ACHN (cell line): Measurements from ENCODE around the gene SBDS.
"Not testable (repeated sequence)": the region's sequence is repeated elsewhere in the genome, so short reads cannot be mapped to it uniquely, and the experiment has no call there.

Experiments used
- DNase-seq: peaks from one replicate; pipeline ENCODE4 v3.0.0-alpha.2; 2015
- in situ Hi-C: cut with HindIII; loops from 2 replicates; pipeline ENCODE4 v1.10.0; 2017; ENCODE audit warnings: low sequenced_read_pairs, low pct_ligation_motif_present, low pct_unique_long_range_greater_than_20kb

SBDS gene

DNA sequence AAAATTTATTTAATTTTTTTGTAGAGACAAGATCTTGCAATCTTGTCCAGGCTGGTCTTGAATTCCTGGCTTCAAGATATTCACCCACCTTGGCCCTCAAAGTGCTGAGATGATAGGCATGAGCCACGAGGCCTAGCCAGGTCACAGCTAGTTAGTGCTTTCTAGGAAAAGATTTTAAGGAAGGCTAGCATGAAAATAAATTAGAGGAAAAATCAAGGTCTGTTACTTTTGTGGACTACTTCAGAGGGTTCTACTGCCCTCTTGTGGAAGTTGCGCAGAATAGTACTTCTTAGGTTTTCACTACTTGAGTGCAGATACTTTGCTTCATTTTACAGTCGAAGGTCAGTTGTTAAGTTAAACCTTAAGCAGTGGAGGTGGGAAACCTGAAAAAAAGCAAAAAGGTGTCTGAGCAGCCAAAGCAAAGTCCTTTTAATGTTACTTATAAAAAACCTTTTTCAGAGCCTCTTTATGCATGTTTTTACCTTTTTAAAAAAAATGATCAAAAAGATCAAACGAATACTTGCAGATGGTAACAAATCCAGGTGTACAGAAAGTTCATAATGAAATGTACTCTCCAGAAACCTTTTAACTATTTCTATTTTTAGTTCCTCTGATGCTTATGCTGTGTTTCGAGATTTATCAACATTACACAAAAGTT, 5.3 kb upstream of the SBDS start:
- peak; percentile 25 for DNase-seq
- in situ Hi-C loops, result not testable (repeated sequence)

DNA sequence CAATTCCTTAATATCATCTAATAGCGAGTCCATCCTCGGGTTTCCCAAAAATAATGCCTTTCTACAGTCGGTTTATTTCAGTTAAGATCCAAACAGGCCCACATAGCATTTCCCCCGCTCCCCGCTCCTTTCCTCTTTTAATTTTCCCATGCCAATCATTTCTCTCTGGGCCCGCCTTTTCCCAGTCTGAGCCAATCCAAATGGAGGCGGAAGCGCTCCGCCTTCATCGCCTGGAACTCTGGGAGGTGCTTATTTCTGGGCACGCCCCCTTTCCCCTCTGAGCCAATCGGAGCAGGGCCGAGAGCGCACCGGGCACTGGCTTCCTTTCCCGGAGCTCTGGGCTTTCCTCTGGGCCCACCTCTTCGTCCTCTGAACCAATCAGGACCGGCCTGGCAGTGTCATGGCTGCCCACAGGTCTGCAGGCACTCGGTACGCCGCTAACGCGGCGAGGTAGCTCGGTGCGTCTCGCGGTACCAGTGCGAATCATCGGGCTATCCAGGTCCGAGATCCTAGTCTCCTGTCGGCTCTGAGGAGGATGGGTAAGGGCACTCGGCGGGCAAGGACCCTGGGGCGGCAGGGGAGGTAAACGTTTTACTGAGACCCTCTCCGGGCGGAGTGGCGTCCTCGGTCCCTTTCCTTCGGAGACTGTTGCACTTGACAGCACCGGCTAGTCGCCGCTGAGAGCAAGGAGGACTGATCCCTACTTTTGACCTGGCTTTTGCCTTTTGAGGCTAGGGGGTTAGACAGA, 1.2 kb upstream of the SBDS start, which contains the start of gene TYW1:
Gene TYW1, plus strand, starts transcription at position 390 of the 748 bp plus-strand sequence. Its CDS starts 146 bp downstream, at position 536.
- DNase-seq, result peak; percentile 100
- in situ Hi-C loops, result not testable (repeated sequence)

GRCh38 chr7:66994691-66995049, 716 bp downstream of the SBDS start:
- DNase-seq, result peak; percentile 89
- in situ Hi-C loops, result not testable (repeated sequence)

- in situ Hi-C loops, DNase-seq: not testable (repeated sequence)
Measured at GRCh38 chr7:66994051-66994450, 1.3 kb downstream of the SBDS start.

DNA sequence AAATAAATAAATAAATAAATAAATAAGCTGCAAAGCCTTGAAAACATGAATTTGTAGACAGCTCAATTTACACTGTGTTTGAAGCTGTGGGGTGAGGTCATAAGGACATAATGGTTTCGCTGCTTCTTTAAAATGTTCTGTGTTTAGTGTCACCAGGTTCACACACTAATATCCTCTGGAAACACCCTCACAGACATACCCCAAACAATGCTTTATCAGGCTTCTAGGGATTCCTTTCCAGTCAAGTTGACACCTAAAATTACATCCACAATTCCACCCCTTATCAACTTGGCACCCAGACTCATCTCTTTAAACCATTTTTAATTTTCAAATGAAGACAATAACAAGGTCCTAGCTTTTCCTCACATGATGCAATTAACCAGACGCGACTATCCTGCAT, 5.8 kb downstream of the SBDS start:
- in situ Hi-C loops, DNase-seq: not testable (repeated sequence)

DNA sequence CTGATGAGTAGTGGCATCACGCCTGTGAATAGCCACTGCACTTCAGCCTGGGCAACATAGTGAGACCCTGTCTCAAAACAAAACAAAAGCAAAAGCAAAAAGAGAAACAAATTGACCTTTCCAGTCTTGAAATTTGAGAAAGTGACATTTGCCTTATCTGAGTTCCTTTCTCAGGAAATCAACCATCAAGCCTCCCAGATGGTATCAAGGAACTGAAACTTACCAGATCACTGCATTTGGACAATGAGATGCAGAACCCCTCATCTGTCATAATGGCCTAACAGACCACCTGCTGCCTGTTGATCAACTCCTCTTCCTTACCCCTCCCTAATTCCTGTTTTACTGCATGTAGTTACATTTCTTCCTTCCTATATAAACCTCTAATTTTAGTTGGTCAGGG, 15.1 kb downstream of the SBDS start:
- in situ Hi-C loops, result not testable (repeated sequence)

GRCh38 chr7:66979013-66979412, 16.4 kb downstream of the SBDS start:
- DNase-seq, in situ Hi-C loops: not testable (repeated sequence)

More for the DNA sequence above, 15.1 kb downstream of the SBDS start:
- DNase-seq, result not testable (repeated sequence)

GRCh38 chr7:66978312-66978711, 17.1 kb downstream of the SBDS start:
- in situ Hi-C loops, DNase-seq: not testable (repeated sequence)

GRCh38 chr7:66974986-66975590, 20.3 kb downstream of the SBDS start:
- in situ Hi-C loops, result no loop called here
- DNase-seq, result no peak

DNA sequence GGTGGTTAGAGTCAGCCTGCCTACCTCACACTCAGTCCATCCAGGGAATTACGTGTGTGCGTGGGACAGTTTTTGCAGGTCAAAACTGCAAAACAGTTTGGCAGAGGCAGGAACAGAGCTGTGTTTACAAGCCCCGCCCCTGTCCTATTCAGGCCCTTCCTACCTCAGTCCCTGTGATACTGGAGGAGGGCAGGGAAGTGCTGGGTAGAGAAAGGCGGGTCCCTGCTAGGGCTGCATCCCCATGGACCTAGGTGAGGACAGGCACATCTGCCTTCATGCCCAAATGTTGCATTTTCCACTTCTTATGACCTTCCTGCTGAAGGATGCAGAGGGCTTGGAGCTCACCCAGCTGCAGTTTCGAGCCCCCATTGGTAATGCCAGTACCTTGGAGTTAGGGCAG, 25.1 kb downstream of the SBDS start:
- in situ Hi-C loops, result no loop called here
- no peak for DNase-seq

GRCh38 chr7:66969001-66969400, 26.4 kb downstream of the SBDS start:
- in situ Hi-C loops, DNase-seq: not testable (repeated sequence)

DNA sequence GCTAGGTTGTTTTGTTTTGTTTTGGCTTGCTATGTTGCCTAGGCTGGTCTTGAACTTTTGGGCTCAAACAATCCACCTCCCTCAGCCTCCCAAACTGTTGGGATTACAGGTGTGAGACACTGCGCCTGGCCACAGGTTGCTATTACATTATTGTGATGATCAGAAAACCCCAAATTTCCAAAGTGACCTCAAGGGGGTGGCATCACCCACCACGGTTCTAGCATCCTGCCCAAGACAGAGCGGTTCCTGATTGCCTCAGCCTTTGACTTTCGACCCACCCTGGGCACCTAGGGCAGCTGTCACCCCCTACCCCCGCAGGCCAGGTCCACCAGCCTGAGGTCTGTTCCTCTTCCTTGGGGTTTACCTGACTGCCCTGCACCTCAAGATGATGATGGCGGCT, 28.4 kb downstream of the SBDS start:
- in situ Hi-C loops, result no loop called here
- DNase-seq, result no peak

GRCh38 chr7:66964411-66964810, 31.0 kb downstream of the SBDS start:
- no peak for DNase-seq
- in situ Hi-C loops, result no loop called here

DNA sequence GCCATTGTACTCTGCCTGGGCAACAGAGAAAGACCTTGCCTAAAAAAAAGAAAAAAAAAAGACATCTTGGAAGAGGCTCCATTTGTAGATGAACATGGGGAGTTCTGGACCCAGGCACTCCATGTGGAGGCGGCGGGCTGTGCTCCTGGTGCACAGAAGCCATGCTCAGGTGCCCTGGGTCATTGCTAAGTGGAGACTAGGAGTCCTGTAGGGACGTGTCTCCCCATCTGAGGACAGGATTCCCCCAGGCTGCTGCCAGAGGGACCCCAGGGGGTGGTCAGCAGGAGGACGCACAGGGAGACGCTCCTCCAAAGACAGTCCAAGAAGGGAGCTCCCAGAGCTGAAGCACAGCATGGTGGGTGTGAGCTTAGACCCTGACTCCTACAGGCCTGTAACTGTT, 34.3 kb downstream of the SBDS start:
- in situ Hi-C loops, result no loop called here
- no peak for DNase-seq

- DNase-seq, result no peak
- in situ Hi-C loops, result no loop called here
Measured at GRCh38 chr7:66960192-66960591, 35.2 kb downstream of the SBDS start.

GRCh38 chr7:66958538-66959350, 36.6 kb downstream of the SBDS start:
- in situ Hi-C loops, result no loop called here
- DNase-seq, result no peak

DNA sequence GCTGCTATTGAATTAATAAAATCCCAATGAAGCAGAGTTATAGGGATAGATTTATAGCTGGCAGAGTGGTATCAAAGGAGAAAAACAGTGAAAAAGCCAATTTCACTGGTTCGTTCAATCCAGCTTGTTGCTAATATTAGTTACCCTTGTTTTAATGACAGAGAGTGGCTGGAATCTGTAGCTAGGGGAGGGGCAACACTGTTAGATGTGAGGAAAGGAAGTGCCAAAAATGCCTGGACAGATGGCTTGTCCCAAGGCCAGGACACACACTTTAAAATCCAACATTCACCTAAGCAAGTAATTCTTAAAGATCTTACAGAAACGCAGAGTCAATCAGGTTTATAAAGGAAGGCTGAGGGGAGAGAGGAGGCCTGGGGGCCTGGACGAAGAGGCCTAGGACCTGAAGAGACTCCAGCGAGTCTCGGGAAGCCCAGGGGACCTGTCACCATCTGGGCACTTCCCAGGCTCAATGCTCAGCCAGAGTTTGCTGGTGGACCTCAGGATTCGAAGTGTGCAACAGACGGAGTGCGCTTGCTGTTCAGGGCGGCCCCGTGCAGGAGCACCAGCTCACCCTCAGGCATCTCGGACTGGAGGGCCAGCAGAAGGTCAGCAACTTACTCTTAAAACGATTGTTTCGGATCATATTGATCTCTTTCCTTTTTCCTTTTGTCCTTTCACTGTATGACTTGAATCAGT, 37.6 kb downstream of the SBDS start:
- no peak for DNase-seq
- in situ Hi-C loops, result no loop called here

- no peak for DNase-seq
- in situ Hi-C loops, result no loop called here
Measured at GRCh38 chr7:66953044-66953427, 42.4 kb downstream of the SBDS start.
